Activated CD4-positive, CD25-positive, alpha-beta regulatory T cell treated with anti-CD3 and anti-CD28 coated beads, Interleukin-2, amount 50 U/mL, for 24 hours (primary cell): Measurements from ENCODE around the gene PRAMEF18.
"Not testable (repeated sequence)": the region's sequence is repeated elsewhere in the genome, so short reads cannot be mapped to it uniquely, and the experiment has no call there.

Experiments used
- ATAC-seq, 2 donors: fragments of 150-1000 bp; cut with Tn5 transposase; one replicate each; pipeline ENCODE4 v1.10.0; 2021; ENCODE audit warnings: mild to moderate bottlenecking in 1 of 2, moderate library complexity in 1 of 2

Gene PRAMEF18, protein sequence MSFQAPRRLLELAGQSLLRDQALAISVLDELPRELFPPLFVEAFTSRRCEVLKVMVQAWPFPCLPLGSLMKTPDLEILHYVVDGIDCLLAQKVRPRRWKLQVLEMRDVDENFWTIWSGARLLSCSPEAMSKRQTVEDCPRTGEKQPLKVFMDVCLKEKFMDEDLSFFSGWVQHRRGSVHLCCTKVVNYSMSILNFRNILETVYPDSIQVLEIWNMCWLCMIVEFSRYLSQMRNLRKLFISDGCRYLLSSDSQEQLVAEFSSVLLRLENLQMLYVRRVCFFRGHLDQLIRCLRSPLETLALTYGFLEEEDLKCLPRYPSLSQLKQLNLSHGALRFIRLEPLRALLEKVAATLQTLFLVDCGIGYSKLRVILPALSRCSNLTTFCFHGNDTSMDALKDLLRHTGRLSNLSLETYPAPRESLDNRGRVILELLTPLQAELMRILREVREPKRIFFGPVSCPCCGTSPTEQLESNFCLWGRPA

DNA sequence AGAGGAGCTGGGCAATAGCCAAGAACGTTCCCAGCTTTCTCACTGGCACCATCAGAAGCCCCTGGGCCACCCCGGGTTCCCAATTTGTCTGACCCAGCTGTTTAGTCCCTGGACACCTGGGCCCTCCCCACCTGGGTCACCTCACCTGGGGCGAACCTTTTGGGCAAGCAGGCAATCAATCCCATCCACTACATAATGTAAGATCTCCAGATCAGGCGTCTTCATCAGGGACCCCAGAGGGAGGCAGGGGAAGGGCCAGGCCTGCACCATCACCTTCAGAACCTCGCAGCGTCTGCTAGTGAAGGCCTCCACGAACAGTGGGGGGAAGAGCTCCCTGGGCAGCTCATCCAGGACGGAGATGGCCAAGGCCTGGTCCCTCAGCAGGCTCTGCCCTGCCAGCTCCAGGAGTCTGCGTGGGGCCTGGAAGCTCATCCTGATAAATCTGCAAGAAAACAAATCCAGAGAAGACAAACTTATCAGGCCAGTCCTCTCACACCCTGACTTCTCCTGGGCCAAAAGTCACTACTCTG lies at the start of gene PRAMEF18:
TSS of gene PRAMEF18 (minus strand) at position 480 of the 530 bp plus-strand sequence. CDS start at position 432, 48 bp downstream.
- not testable (repeated sequence) for ATAC-seq

- not testable (repeated sequence) for ATAC-seq
Observed at GRCh38 chr1:13265124-13265523, 39.2 kb upstream of the PRAMEF18 start.

GRCh38 chr1:13253898-13254297 lies 27.9 kb upstream of the PRAMEF18 start, which contains the start of gene PRAMEF5:
PRAMEF5 (plus strand) TSS chr1:13254198; CDS start chr1:13259269, 5,071 bp downstream.
- not testable (repeated sequence) for ATAC-seq

- ATAC-seq, result not testable (repeated sequence)
Observed at GRCh38 chr1:13247122-13247521, 21.2 kb upstream of the PRAMEF18 start.

- not testable (repeated sequence) for ATAC-seq
Observed at GRCh38 chr1:13246554-13246871, 20.6 kb upstream of the PRAMEF18 start.

DNA sequence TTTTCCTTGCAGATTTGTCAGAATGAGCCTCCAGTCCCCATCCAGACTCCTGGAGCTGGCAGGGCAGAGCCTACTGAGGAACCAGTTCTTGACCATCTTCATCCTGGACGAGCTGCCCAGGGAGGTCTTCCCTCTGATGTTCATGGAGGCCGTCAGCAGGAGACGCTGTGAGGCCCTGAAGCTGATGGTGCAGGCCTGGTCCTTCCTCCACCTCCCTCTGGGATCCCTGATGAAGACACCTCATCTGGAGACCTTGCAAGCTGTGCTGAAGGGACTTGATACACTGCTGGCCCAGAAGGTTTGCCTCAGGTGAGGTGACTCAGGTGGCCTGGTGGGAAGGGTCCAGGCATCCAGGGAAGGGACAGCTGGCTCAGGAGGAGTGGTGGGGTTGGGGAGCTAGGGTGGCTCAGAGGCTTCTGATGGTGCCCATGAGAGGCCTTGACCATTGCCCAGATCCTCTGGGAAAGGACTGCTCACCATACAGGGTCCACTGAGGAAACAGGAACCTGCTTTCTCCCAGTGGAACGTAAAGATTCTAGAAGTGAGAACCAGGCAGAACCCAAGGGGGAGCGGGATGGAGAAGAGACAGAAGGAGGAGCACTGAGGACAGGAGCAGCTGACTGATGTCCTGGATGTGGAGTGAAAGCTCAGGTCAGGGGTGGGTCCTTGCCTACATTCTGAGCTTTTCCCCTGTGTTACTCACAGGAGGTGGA lies 20.0 kb upstream of the PRAMEF18 start:
- ATAC-seq, result not testable (repeated sequence)

DNA sequence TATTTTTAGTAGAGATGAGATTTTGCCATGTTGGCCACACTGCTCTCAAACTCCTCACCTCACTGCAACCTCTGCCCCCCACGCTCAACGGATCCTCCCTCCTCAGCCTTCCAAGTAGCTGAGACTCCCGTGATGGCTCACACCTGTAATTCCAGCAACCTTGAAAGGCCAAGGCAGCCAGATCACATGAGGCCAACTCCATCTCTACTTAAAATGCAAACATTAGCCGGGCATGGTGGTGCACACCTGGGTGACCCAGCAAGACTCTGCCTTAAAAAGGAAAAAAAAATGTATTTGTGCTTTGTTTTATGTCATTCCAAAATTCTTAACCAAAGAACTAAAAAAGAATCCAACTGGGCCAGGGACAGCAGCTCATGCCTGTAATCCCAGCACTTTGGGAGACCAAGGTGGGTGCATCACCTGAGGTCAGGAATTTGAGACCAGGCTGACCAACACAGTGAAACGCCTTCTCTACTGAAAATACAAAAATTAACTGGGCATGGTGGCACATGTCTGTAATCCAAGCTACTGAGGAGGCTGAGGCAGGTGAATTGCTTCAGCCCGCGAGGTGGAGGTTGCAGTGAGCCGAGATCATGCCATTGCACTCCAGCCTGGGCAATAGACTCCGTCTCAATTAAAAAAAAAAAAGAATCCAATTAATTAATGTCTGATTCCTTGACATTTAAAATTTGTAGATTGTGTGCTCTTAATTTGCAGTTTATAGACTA lies 17.7 kb upstream of the PRAMEF18 start:
- ATAC-seq, result not testable (repeated sequence)

DNA sequence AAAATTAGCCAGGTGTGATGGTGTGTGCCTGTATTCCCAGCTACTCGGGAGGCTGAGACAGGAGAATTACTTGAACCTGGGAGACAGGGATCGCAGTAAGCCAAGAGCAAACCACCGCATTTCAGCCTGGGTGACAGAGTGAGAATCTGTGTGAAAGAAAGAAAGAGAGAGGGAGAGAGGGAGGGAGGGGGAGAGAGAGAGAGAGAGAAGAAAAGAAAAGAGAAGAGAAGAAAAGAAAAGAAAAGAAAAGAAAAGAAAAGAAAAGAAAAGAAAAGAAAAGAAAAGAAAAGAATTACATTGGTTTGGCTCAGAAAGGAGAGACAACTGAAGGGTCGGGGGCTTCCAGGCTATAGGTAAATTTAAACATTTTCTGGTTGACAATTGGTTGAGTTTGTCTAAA lies 13.7 kb upstream of the PRAMEF18 start:
- ATAC-seq, result not testable (repeated sequence)

GRCh38 chr1:13237572-13237971 lies 11.6 kb upstream of the PRAMEF18 start:
- not testable (repeated sequence) for ATAC-seq

- ATAC-seq, result not testable (repeated sequence)
Observed at GRCh38 chr1:13234057-13234456, 8.1 kb upstream of the PRAMEF18 start.

- ATAC-seq, result not testable (repeated sequence)
Observed at GRCh38 chr1:13232056-13232455, 6.1 kb upstream of the PRAMEF18 start.

GRCh38 chr1:13231061-13231750 lies 5.3 kb upstream of the PRAMEF18 start:
- not testable (repeated sequence) for ATAC-seq

- not testable (repeated sequence) for ATAC-seq
Observed at GRCh38 chr1:13230601-13231000, 4.6 kb upstream of the PRAMEF18 start.

GRCh38 chr1:13230096-13230495 lies 4.1 kb upstream of the PRAMEF18 start:
- ATAC-seq, result not testable (repeated sequence)

- ATAC-seq, result no peak
Observed at GRCh38 chr1:13228343-13228781, 2.4 kb upstream of the PRAMEF18 start.

DNA sequence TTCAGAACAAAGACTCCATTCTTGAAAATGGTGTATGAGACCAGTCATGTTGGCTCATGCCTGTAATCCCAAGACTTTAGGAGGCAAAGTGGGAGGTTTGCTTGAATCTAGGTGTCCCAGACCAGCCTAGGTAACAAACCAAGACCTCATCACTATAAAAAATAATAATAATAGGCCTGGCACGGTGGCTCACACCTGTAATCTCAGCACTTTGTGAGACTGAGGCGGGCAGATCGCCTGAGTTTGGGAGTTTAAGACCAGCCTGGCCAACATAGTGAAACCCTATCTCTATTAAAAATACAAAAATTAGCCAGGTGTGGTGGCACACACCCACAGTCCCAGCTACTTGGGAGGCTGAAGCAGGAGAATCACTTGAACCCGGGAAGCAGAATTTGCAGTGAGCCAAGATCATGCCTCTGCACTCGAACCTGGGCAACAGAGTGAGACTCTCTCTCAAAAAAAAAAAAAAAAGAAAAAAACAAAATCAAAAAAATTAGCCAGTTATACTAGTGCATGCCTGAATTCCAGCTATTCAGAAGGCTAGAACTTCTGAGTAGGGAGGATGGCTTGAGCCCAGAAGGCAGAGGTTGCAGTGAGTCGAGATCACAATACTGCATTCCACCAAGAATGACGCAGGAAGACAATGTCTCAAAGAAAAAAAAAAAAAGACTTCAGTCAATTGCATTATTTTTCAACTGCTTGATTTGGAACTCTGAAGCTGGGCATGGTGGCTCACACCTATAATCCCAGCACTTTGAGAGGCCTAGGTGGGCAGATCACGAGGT lies 1.5 kb upstream of the PRAMEF18 start:
- ATAC-seq, result not testable (repeated sequence)

GRCh38 chr1:13224480-13225060 lies 1.4 kb downstream of the PRAMEF18 start:
- ATAC-seq, result no peak

DNA sequence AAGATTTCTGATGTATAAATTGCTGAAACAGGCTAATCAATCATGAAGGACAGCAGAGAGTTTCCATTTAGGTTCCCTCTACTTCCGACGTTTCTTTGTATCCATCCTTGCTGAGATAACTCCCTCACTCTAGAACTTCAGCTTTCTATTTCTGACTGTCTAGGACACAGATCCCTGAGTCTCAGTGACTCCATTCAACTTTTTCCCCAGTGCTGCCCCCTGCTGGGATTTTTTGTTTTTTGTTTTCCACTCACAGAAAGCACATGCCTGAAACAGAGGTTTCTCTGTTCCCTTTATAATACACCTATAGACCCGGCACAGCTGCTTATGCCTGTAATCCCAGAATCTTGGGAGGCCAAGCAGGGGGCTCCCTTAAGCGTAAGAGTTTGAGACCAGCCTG lies 3.2 kb downstream of the PRAMEF18 start:
- not testable (repeated sequence) for ATAC-seq

DNA sequence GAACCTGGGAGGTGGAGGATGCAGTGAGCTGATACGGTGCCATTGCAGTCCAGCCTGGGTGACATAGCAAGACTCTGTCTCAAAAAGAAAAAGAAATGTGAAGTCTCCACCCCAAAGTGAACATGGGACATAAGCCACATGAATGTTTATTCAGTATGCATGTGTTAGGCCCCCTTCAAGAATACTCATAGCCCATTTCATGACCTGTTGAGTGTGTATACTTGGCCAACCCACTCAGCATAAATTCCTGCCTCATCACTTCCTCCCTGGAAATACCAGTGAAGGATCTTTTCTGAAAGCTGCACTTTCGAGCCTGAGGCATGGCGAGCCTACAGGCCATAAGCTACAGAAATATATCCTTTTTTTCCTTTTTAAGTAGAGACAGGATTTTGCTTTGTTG lies 6.8 kb downstream of the PRAMEF18 start:
- not testable (repeated sequence) for ATAC-seq

- not testable (repeated sequence) for ATAC-seq
Observed at GRCh38 chr1:13216619-13217018, 9.3 kb downstream of the PRAMEF18 start.

- not testable (repeated sequence) for ATAC-seq
Observed at GRCh38 chr1:13208712-13209111, 17.2 kb downstream of the PRAMEF18 start.
